ENCODE results near the gene TP53TG3D. TPM values are rescaled to one million over a fixed set of nuclear protein-coding genes. Genes with fewer than 3 reads are reported as not detected.
"Not testable (repeated sequence)": the region's sequence is repeated elsewhere in the genome, so short reads cannot be mapped to it uniquely, and the experiment has no call there.

TP53TG3D gene, protein sequence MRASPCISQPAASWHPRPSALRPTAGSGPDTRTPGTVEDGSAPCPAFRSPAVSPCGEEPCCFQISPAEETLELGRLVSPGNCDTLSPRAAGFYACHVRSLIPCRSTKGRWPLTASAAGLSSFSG
- not detected for polyA plus RNA-seq (2012; ENCODE audit: insufficient read length, low read depth)

DNA sequence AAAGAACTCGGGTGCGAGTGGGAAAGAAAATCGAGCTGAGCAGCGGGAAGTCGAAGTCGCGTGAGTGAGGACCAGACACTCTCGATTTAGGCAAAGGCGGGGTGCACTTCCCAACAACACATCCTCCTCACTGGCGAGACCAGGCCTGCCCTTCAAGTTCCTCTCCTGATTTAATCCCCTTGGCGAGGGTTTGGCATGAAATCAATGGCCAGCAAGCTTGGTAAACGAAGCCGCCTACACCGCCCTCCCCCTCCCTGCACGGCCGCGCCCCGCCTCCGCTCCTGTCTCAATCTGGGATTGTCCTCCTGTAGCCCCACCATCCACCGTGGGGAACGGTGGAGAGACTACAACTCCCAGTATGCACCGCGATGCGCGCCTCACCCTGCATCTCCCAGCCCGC is at the start of gene TP53TG3D:
TSS of gene TP53TG3D (plus strand) at position 301 of the 400 bp plus-strand sequence. CDS start at position 369, 68 bp downstream.
- not testable (repeated sequence) for TF ChIP-seq POLR2AphosphoS5 (IDR thresholded peaks at IDR 0.05; ENCODE audit: low read depth, low read length); TAF1 (IDR thresholded peaks at IDR 0.05; ENCODE audit: borderline replicate concordance, insufficient read depth, low read length); SIN3A (IDR thresholded peaks at IDR 0.05; ENCODE audit: borderline replicate concordance, insufficient read depth, low read length)
